Heart left ventricle (tissue), 13 donors: ENCODE measurements around the gene PABPC1L.

ENCODE experiments used
- POLR2A ChIP-seq, 2 donors: fragments of 450-650 bp; IDR thresholded peaks; one replicate each; pipeline ENCODE4 v1.6.1; 2017; ENCODE audit warnings: antibody characterized with exemption in 2 of 2, mild to moderate bottlenecking in 2 of 2, moderate library complexity in 2 of 2
- TF ChIP-seq, protein P1 (sequence below), 12 donors: fragments of 200-600 bp; sonication (generic) in 4 of 12; IDR thresholded peaks; one replicate each; pipeline versions ENCODE4 v1.5.0 to v1.8.0; 2018 to 2022; ENCODE audit warnings: antibody characterized with exemption in 12 of 12, mild to moderate bottlenecking in 5 of 12
- donor health status: ischemic (EF 13 %, LVEDD 7.1; RV severe dilation, severe dysfunction).
- donor health status: DM: no; HTN: yes; CAD: no.
- donor health status: DM: no; HTN: no; CAD: no.
- donor health status: ischemic (EF 25% LVEDD 6.9; RV normal size, moderate dysfunction).
- donor health status: ischemic (EF 25% LVEDD 5.7; RV mildly dilated, moderate dysfunction).
- donor health status: ischemic (EF 35%, LVEDD 5.7; RV mildly dilated, moderate dysfunction).
- donor health status: nonischemic (EF 11% LVEDD 7.7; RV severe dilation, severe dysfunction).
- donor health status: DM: yes; HTN: yes; CAD: no.
- donor health status: PGD.
- donor health status: ischemic (EF 29% LVEDD 5.4; RV normal size, mild dysfunction).
- donor health status: nonischemic (EF 23%, LVEDD 6.1; RV moderate dilation, normal function).

DNA sequence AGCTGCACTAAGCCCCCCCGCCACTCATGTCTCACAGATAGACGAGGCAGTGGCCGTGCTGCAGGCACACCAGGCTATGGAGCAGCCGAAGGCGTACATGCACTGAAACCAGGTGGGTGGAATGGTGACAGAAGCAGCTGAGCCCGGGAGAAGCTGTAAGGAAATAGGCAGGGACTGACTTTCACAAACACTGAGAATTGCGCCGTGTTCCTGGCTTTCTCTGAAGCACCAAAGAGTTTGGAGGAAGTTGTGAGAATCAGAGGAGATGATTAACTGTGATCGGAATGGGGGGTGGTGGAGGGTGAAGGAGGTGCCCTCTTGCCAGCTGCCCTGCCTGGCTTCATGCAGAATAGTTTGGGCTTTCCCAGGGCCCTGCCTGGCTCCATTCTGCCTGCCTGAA, 28.8 kb downstream of the PABPC1L start:
- TF ChIP-seq, protein P1, sequence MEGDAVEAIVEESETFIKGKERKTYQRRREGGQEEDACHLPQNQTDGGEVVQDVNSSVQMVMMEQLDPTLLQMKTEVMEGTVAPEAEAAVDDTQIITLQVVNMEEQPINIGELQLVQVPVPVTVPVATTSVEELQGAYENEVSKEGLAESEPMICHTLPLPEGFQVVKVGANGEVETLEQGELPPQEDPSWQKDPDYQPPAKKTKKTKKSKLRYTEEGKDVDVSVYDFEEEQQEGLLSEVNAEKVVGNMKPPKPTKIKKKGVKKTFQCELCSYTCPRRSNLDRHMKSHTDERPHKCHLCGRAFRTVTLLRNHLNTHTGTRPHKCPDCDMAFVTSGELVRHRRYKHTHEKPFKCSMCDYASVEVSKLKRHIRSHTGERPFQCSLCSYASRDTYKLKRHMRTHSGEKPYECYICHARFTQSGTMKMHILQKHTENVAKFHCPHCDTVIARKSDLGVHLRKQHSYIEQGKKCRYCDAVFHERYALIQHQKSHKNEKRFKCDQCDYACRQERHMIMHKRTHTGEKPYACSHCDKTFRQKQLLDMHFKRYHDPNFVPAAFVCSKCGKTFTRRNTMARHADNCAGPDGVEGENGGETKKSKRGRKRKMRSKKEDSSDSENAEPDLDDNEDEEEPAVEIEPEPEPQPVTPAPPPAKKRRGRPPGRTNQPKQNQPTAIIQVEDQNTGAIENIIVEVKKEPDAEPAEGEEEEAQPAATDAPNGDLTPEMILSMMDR (IDR thresholded peaks at IDR 0.05) = no peak
- TF ChIP-seq POLR2A (IDR thresholded peaks at IDR 0.05) = no peak
